Neutrophil (primary cell): ENCODE results near the gene TUBG2.

Experiments used
- H3K27ac ChIP-seq: fragments of 200-600 bp; sonication (generic); 2 replicates; pipeline ENCODE4 v1.5.1; 2016; ENCODE audit warnings: mild to moderate bottlenecking, moderate library complexity
- H3K27me3 ChIP-seq: fragments of 200-600 bp; sonication (generic); 2 replicates; pipeline ENCODE4 v1.6.0; 2016; ENCODE audit warnings: mild to moderate bottlenecking
- H3K36me3 ChIP-seq: fragments of 200-600 bp; sonication (generic); 2 replicates; pipeline ENCODE4 v1.5.1; 2017
- H3K4me1 ChIP-seq, 2 experiments: fragments of 200-600 bp in 1 of 2; sonication (generic) in 1 of 2; 1 replicate in 1 of 2; 2 replicates in 1 of 2; pipeline versions ENCODE4 v1.5.1 to v1.6.1; 2013 to 2016; ENCODE audit warnings: low read depth in 1 of 2, low read length in 1 of 2, mild to moderate bottlenecking in 1 of 2, moderate library complexity in 1 of 2; ENCODE audit not compliant: control insufficient read depth in 1 of 2, insufficient read depth in 1 of 2
- H3K4me3 ChIP-seq, 2 experiments: fragments of 200-600 bp in 1 of 2; sonication (generic) in 1 of 2; 1 replicate in 1 of 2; 2 replicates in 1 of 2; pipeline ENCODE4 v1.5.1; 2013 to 2016; ENCODE audit warnings: low read depth in 1 of 2, low read length in 1 of 2, mild to moderate bottlenecking in 1 of 2, moderate library complexity in 1 of 2
- H3K9me3 ChIP-seq: fragments of 200-600 bp; sonication (generic); 2 replicates; pipeline ENCODE4 v1.5.1; 2016
- CTCF ChIP-seq: fragments of 200-600 bp; sonication (generic); IDR thresholded peaks from 2 replicates; pipeline ENCODE4 v1.5.1; 2016; ENCODE audit warnings: antibody characterized with exemption

TUBG2 gene

GRCh38 chr17:42632949-42633444 lies 26.1 kb upstream of the TUBG2 start:
- Histone ChIP-seq H3K4me3 (no peak overlapping the region), H3K9me3 (no peaks in the 10 kb centered on the region), H3K27me3 (no peaks in the 10 kb centered on the region), H3K4me1 (peaks cover 17 to 20% of the 10 kb centered on the region in 2 experiments), H3K36me3 (no peaks in the 10 kb centered on the region), H3K27ac (no peak overlapping the region)
- no peak for TF ChIP-seq CTCF

GRCh38 chr17:42639525-42640113 lies 19.5 kb upstream of the TUBG2 start:
- no peak for TF ChIP-seq CTCF
- no peak overlapping the region for H3K27ac ChIP-seq
- no peak overlapping the region for H3K4me3 ChIP-seq
- no peaks in the 10 kb centered on the region for H3K4me1 ChIP-seq
- H3K36me3 ChIP-seq = no peaks in the 10 kb centered on the region
- H3K9me3 ChIP-seq = no peaks in the 10 kb centered on the region
- peaks cover 31% of the 10 kb centered on the region for H3K27me3 ChIP-seq

GRCh38 chr17:42640121-42640520 lies 19.0 kb upstream of the TUBG2 start:
- no peak overlapping the region for H3K27ac ChIP-seq
- no peaks in the 10 kb centered on the region for H3K9me3 ChIP-seq
- no peak overlapping the region for H3K4me3 ChIP-seq
- H3K36me3 ChIP-seq = no peaks in the 10 kb centered on the region
- peaks cover 31% of the 10 kb centered on the region for H3K27me3 ChIP-seq
- no peak for TF ChIP-seq CTCF
- H3K4me1 ChIP-seq = no peaks in the 10 kb centered on the region

- no peaks in the 10 kb centered on the region for H3K36me3 ChIP-seq
- H3K9me3 ChIP-seq = no peaks in the 10 kb centered on the region
- TF ChIP-seq CTCF = no peak
- peaks cover 31% of the 10 kb centered on the region for H3K27me3 ChIP-seq
- no peaks in the 10 kb centered on the region for H3K4me1 ChIP-seq
- H3K4me3 ChIP-seq = no peak overlapping the region
- no peak overlapping the region for H3K27ac ChIP-seq
Observed at GRCh38 chr17:42642336-42642735, 16.7 kb upstream of the TUBG2 start.

- no peak for TF ChIP-seq CTCF
- H3K27me3 ChIP-seq = peaks cover 33% of the 10 kb centered on the region
- no peaks in the 10 kb centered on the region for H3K36me3 ChIP-seq
- H3K9me3 ChIP-seq = no peaks in the 10 kb centered on the region
- H3K4me1 ChIP-seq = no peaks in the 10 kb centered on the region
- H3K4me3 ChIP-seq = no peak overlapping the region
- H3K27ac ChIP-seq = no peak overlapping the region
Observed at GRCh38 chr17:42647778-42648177, 11.3 kb upstream of the TUBG2 start.
